HG03558 (cell line): ENCODE data around the gene ANKRD23.
"Not testable (repeated sequence)": the region's sequence is repeated elsewhere in the genome, so short reads cannot be mapped to it uniquely, and the experiment has no call there.

Source experiments
- ATAC-seq: cut with Tn5 transposase; IDR thresholded peaks from one replicate; pipeline ENCODE4 v1.9.1; 2021; ENCODE audit warnings: moderate number of reproducible peaks; ENCODE audit not compliant: unreplicated experiment; ENCODE audit errors: extremely low read depth

The ANKRD23 gene

DNA sequence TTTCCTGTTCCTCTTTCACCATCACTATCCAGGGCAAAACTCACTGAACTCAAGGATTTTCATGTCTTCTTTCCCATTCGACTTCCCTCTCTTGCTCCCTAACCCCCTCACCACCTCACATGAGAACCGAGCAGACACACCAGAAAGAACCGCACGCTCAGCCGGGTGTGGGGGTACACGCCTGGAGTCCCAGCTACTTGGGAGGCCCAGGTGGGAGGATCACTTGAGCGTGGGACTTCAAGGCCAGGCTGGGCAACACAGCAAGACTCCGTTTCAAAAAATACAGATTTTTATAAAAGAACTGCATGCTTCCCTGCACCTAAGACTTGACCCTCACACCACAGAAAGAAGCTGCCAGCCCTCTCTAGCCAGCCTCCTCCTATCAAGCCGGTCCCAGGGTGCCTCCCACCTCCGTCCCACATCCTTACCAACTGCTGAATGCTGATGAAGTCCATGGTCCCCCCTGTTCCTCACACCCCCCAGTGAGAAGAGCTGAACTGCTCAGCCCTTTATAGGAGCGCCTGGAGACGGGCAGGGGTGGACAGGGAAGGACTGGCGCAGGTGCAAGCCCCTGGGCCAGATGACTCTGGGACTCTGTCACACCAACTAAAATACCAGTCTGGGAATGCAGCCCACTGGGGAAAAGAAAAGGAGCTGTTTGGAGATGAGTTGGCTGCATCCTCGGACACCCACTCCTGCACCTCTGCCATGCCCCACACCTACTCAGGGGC lies at the start of gene ANKRD23:
ANKRD23 (minus strand) TSS at position 484 of the 731 bp plus-strand sequence; CDS start at position 455, 29 bp downstream.
- no peak for ATAC-seq

- no peak for ATAC-seq
These were observed 47.9 kb upstream of the ANKRD23 start for GRCh38 chr2:96891591-96892333.

DNA sequence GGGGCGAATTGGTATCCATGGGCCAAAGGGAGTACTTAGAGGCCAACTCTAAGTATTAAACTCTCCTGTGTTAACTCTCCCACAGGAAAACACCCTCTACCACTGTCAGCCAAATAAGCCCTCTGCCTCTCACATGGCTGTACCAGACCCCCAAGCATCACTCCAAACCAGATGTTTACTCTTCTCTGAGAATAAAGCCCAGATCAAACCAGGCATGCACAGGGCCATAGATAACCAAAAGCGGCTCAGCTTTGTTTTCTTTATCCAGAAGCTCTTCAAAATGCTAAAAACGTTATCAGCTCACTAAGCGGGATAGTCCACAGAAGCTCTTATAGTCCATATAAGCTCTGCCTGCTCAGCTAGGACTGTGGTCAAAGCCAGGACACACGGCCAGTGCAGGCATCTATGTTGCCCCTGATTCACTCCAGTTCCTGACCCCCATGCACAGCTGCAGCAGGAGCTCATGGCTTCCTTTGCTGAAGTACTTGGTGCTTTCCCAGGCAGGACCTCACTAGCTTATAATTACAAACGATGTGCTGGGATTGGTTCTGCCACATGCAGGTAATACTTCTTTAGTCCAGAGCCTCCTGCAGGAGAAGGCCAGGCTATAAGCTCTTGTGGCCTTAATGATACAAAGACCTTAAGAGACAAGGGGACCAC lies 47.0 kb upstream of the ANKRD23 start:
- ATAC-seq, result no peak

GRCh38 chr2:96890252-96890651 lies 46.4 kb upstream of the ANKRD23 start:
- ATAC-seq, result no peak

DNA sequence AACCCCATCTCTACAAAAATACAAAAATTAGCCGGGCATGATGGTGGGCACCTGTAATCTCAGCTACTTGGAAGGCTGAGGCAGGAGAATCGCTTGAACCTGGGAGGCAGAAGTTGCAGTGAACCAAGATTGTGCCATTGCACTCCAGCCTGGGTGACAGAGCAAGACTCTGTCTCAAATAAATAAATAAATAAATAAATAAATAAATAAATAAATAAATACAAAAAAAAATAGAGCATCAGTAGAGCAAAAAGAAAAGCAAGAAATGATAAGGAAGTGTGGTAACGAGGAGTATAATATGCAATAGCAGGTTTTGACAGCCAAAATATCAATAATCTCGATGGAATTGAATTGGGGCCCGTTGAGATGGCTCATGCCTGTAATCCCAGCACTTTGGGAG lies 45.7 kb upstream of the ANKRD23 start:
- not testable (repeated sequence) for ATAC-seq

DNA sequence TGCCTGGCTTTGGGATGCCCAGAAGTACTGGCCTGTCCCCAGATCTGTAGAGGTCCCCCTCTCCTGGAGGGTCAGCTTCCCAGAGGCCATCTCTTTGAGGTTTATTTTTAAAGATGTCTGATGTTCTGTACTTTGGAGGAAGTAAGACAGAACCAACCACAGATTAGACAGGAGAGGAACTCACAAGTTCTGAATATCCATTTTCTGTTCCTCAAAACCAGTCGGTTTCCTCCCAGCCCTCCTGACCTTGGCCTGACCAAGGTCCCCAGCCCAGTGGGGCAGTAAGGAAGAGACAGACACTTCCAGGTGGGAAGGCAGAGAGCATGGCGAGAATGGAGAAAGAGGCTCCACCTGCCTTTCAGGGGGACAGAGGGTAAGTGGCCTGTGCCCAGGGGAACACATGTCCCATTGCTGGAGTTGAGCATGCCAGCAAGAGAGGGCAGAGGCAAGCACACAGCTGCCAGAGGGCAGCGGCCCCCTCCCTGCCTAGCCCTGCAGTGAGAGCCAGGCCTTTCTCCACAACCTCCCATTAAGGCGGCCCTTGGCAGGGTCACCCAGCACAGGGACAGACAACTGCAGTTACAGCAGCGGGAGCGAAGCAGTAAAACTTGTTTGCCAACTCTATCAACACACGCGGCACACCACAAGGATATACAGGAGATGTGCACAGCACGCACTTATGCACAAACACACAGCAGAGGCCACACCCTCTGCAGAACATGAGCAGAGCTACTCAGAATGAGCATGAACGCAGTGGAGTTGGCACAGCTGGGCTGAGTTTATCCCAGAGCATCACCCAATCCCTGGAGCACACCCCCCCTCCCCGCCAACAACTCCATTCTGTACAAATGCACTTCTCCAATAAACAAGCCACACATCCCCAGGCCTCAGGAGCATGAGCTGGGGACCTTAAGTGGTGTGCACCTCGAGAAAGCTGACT lies 44.5 kb upstream of the ANKRD23 start:
- no peak for ATAC-seq

DNA sequence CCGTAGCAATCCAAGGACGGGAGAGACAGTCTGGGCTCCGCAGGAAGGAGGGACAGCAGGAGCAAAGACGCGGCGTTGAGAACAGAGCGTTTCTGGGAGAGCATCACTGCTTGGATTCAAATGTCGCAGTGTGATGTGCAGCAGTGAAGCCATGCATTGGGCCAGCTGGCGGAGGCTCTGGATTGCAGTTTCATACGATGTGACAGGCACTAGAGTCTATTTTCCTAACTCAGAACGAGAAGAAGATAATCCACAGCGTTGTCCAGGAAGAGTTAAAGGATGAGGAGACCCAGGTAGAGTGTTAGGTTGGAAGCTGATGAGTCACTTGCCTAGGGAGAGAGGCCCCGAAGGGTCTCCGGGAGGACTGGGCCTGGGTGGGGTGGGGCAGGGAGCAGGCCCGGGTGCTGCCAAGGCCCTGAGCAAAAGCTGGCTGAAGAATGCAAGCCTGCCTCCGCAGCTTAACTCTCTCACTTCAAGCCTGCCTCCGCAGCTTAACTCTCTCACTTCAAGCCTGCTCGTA lies 43.7 kb upstream of the ANKRD23 start:
- ATAC-seq, result no peak

- ATAC-seq, result no peak
These were observed 41.9 kb upstream of the ANKRD23 start for GRCh38 chr2:96885432-96886347.

DNA sequence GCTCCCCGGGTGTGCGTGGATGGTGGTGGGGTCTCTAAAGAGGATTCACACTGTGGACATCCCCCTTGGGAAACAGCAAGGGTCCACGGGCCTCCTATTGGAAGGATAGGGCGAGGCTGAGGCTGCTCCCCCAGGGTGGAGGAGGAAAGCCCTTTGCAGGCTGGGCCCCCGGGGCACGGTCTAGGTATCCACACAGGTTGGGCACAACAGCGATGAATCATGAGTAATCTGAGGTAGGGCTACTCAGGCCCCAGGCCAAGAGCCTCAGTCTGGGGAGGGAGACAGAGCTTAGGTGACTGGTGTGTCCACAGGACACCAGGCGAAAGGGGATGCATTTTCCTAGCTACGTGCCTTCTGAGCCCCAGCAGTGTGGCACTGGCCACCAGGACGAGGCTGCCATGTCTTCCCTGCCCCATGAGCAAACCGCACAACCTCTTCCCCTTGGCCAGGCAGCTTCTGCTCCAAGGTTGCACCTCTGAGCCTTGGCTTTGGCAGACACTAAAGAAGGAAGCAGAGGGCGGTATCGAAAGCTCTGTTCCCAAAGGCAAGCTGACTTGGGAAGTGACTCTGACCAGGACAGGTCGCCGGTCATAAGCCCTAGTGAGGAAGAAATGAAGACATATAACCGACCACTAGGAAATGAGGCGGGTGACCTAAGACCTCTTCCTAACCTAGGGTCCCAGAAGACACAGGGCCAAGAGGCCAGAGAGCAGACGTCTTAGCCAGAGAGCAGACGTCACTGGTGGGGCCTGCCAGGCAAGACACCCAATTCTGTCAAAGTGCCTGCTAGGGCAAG lies 40.7 kb upstream of the ANKRD23 start:
- ATAC-seq, result no peak

DNA sequence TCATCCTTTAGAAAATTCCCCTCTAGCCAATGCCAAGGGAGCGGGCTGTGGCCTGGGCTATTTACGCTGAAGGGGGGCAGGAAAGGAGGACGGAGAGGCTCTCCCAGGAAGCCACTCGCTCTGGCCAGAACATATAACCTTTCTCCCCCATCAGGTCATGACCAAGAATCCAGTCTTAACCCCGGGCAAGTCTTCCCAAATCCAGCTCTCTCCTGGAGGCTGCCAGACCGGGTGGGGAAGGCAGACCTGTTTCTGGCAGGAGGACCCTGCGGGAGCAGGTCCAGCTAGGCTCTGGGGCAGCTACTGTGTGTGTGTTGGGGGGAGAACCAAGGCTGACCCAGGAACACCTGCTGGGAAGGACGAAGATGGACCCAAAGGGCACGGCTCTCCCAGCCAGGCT lies 39.5 kb upstream of the ANKRD23 start:
- ATAC-seq, result no peak

DNA sequence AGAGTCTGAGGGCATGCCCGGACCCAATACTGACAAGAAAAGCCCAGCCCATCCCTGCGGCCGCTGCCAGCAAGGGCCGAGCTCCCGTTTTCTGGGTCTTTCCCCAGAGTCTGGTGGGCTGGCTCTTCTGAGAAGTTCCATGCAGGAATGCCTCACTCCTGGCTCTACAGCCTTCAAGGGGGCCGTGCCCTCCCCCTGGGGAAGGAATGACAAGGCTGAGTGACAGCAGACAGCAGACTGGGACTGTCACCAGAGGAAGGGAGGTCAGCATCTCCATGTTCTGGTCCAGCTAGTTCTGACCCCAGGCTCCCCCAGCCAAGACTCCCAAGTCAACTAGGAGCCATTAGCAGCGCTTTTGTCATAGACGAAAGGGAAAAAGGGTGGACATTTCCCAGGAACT lies 39.1 kb upstream of the ANKRD23 start:
- ATAC-seq, result no peak

GRCh38 chr2:96882230-96882629 lies 38.4 kb upstream of the ANKRD23 start:
- ATAC-seq, result no peak

DNA sequence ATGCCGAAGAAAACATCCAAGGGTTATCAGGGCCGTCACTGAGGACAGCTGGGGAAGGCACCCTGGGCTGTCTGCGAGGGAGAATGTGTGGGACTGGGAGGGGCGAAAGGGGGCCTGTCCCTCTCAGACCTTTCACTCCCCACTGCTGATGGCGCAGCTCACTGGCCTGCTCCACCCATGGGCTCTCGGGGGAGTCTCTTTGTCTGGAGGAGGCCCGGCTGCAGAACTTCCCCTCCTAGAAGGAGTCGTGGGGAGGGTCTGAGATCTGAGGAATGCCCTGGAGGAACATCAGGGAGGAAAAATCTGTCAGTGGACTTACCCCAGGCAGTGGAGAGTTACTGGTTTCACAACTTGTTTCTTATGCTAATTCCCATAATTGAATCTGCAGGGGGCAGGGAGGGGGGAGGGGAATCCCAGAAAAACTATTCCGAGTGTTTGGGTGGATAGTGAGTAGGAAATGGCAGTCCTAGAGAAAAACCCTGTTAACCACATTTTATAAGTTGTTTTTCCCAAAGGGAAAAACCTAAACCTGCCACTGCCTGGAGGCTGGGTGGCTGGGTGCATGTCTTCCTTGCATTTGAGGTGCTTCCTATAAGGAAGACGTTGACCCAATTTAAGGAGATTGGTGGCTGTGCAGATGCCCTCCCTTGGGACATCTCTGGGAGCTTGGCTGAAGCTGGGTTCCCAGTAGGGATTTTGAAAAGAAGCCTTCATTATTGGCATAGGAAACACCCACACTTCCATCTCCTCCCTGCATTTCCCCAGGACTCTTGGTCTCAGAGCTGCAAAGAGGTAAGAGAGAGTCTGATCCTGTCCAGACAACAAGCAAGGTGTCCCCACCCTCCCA lies 37.8 kb upstream of the ANKRD23 start:
- ATAC-seq, result no peak

DNA sequence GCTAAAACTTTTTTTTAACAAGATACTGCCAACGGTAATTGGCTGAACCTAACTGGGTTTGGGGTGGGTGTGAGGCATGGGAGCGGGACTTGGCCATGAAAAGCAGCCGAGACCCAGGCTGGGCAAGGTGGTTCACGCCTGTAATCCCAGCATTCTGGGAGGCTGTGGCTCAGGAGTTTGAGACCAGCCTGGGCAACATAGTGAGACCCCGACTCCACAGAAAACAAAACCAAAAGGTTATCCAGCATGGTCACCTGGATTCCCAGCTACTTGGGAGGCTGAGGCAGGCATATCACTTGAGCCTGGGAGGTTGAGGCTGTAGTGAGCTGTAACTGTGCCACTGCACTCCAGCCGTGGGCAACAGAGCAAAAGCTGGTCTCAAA lies 37.1 kb upstream of the ANKRD23 start:
- no peak for ATAC-seq

DNA sequence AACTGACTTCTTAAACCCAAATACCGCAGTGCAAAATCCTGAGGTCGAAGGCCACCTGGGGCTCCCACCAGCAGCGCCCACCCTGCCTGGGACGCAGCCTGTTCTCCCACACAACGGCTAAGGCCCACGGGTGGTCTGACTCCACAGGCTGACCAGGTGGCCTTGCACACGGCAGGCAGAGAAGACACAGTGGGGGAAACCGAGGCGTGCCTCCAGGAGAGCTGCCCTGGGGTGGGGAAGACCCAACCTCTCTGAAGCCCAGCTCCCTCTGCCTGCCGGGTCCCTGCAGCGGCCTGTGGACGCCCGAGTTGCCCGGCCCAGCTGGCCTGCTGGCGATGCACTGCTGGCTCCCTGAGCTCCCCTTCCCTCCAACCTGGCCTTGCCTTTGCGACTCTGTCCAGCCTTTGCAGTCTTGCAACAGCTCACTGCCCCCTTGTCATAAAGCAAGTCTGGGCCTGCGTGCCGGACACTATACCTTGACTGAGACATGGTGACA lies 35.8 kb upstream of the ANKRD23 start:
- no peak for ATAC-seq

GRCh38 chr2:96878796-96879544 lies 35.1 kb upstream of the ANKRD23 start:
- ATAC-seq, result no peak
